ENCODE measurements around the gene CITED1.

CITED1 gene

GRCh38 chrX:72255445-72255844 is 50.3 kb downstream of the CITED1 start:
- TF ChIP-seq ZNF274 (IDR thresholded peaks at IDR 0.05; ENCODE audit: low read depth, low read length), result no peak
- TF ChIP-seq SUZ12 (IDR thresholded peaks at IDR 0.05; ENCODE audit: extremely low read depth, insufficient read depth, insufficient read length), result no peak
- no peak for TF ChIP-seq YY1 (IDR thresholded peaks at IDR 0.05; ENCODE audit: insufficient read depth, insufficient read length)
- Histone ChIP-seq H3K4me1 (ENCODE audit: insufficient read depth, insufficient read length) (no peaks in the 10 kb centered on the region), H3K9ac (ENCODE audit: insufficient read length, low read depth) (no peak overlapping the region), H3K27me3 (ENCODE audit: insufficient read depth, insufficient read length) (no peaks in the 10 kb centered on the region), H3K36me3 (ENCODE audit: insufficient read depth, insufficient read length, low read length) (no peaks in the 10 kb centered on the region), H3K9me3 (ENCODE audit: insufficient read depth, low read length) (no peaks in the 10 kb centered on the region), H3K4me3 (ENCODE audit: insufficient read length, low read depth) (no peak overlapping the region)
- DNase-seq (ENCODE audit: low read depth, low spot score), result no peak

GRCh38 chrX:72254816-72255215 is 50.9 kb downstream of the CITED1 start:
- DNase-seq (ENCODE audit: low read depth, low spot score), result no peak
- H3K4me1 ChIP-seq (ENCODE audit: insufficient read depth, insufficient read length), result no peaks in the 10 kb centered on the region
- no peaks in the 10 kb centered on the region for H3K27me3 ChIP-seq (ENCODE audit: insufficient read depth, insufficient read length)
- H3K9me3 ChIP-seq (ENCODE audit: insufficient read depth, low read length), result no peaks in the 10 kb centered on the region
- no peak overlapping the region for H3K4me3 ChIP-seq (ENCODE audit: insufficient read length, low read depth)
- no peak for TF ChIP-seq ZNF274 (IDR thresholded peaks at IDR 0.05; ENCODE audit: low read depth, low read length)
- TF ChIP-seq YY1 (IDR thresholded peaks at IDR 0.05; ENCODE audit: insufficient read depth, insufficient read length), result no peak
- no peak for TF ChIP-seq SUZ12 (IDR thresholded peaks at IDR 0.05; ENCODE audit: extremely low read depth, insufficient read depth, insufficient read length)
- no peak overlapping the region for H3K9ac ChIP-seq (ENCODE audit: insufficient read length, low read depth)
- no peaks in the 10 kb centered on the region for H3K36me3 ChIP-seq (ENCODE audit: insufficient read depth, insufficient read length, low read length)

DNA sequence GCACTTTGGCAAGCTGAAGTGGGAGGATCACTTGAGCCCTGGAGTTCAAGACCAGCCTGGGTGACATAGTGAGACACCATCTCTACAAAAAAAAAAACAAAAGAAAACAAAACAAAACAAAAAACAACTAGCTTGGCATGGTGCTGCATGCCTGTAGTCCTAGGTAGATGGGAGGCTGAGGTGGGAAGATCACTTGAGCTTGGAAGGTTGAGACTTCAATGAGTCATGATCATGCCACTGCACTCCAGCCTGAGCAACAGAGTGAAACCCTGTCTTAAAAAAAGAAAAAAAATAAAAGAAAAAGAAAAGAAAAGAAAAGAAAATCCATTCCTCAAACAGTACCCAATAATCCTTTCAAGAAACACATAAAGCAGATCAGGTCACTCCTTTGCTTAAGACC is 52.0 kb downstream of the CITED1 start:
- DNase-seq (ENCODE audit: low read depth, low spot score), result no peak
- TF ChIP-seq ZNF274 (IDR thresholded peaks at IDR 0.05; ENCODE audit: low read depth, low read length) (no peak), YY1 (IDR thresholded peaks at IDR 0.05; ENCODE audit: insufficient read depth, insufficient read length) (no peak)
- Histone ChIP-seq H3K36me3 (ENCODE audit: insufficient read depth, insufficient read length, low read length) (no peaks in the 10 kb centered on the region), H3K27me3 (ENCODE audit: insufficient read depth, insufficient read length) (no peaks in the 10 kb centered on the region), H3K9ac (ENCODE audit: insufficient read length, low read depth) (no peak overlapping the region), H3K4me3 (ENCODE audit: insufficient read length, low read depth) (no peak overlapping the region), H3K4me1 (ENCODE audit: insufficient read depth, insufficient read length) (no peaks in the 10 kb centered on the region), H3K9me3 (ENCODE audit: insufficient read depth, low read length) (0 out of 2 replicates have a peak, but pooled peaks cover 3% of the 10 kb centered on the region)
